IPS-18c (cell line): ENCODE data around the gene KRTAP3-3.

Source experiments
- H3K4me3 ChIP-seq: 2 replicates; pipeline ENCODE4 v1.7.0; 2013; ENCODE audit warnings: low read depth, mild to moderate bottlenecking, low read length, moderate library complexity; ENCODE audit not compliant: insufficient read depth
- H3K9me3 ChIP-seq: one replicate; pipeline ENCODE4 v1.6.1; 2013; ENCODE audit warnings: mild to moderate bottlenecking, low read length, moderate library complexity; ENCODE audit not compliant: control insufficient read depth, insufficient read depth

KRTAP3-3 gene

DNA sequence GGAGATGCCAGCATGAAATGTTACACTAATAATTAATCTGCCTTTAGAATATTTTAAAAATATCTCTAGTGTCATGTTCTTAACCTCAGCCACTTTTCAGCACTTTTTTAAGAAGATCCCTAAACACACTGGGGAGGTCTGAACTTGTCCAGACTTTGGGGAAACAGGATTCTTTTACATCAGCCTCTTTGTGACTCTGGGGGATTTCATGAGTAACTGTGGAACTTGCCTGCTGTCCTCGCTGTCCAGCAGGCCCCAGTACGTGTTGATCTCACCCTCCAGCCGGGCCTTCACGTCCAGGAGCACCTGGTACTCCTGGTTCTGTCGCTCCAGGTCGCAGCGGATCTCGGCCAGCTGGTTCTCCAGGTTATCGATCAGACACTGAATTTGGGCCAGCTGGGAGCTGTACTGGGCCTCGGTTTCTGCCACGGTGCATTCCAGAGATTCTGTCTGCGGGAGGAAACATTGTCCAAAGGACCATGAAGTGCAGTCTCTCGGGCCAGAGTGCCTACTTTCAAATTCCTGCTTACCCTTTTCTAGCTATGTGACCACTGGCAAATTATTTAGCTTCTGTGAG is 15.3 kb downstream of the KRTAP3-3 start:
- Histone ChIP-seq H3K4me3 (no peak overlapping the region), H3K9me3 (no peaks in the 10 kb centered on the region)

DNA sequence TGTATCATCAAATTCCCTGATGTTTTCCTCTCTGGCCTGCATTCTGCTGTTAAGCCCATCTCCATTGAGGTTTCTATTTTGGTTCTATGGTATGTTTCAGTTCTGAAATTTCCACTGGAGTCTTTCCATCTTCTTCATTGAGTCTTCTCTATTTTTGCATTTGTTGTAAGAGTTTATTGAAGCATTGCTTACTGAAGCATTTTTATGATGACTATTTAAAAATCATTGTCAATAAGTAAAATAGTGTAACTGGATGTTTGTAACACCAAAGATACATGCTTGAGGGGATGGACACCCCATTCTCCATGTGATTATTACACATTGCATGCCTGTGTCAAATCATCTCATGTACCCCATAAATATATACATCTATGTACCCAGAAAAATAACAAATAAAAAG is 18.4 kb downstream of the KRTAP3-3 start:
- no peaks in the 10 kb centered on the region for H3K9me3 ChIP-seq
- H3K4me3 ChIP-seq = no peak overlapping the region

DNA sequence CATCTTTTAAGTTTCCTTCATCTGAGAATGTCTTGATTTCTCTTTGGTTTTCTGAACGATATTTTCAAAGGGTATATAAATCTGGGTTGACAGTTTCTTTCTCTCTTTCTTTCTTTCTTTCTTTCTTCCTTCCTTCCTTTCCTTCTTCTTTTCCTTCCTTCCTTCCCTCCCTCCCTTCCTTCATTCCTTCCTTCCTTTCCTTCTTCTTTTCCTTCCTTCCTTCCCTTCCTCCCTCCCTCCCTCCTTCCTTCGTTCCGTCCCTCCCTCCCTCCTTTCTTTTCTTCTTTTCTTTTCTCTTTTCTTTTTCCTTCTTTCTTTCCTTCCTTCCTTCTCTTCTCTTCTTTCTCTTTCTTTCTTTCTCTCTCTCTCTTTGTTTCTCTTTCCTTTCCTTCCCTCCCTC is 19.6 kb downstream of the KRTAP3-3 start:
- H3K9me3 ChIP-seq = no peaks in the 10 kb centered on the region

GRCh38 chr17:40967582-40967981 is 26.4 kb downstream of the KRTAP3-3 start:
- Histone ChIP-seq H3K9me3 (no peaks in the 10 kb centered on the region), H3K4me3 (no peak overlapping the region)

More for the DNA sequence above, 19.6 kb downstream of the KRTAP3-3 start:
- H3K4me3 ChIP-seq = no peak overlapping the region

- H3K9me3 ChIP-seq = no peaks in the 10 kb centered on the region
- no peak within 1 kb of the TSS for H3K4me3 ChIP-seq
These were observed 27.1 kb downstream of the KRTAP3-3 start, which contains the start of gene KRT39 for GRCh38 chr17:40966848-40967247. TSS of gene KRT39 (minus strand) at chr17:40966948. CDS start at chr17:40966856, 92 bp downstream.

- H3K9me3 ChIP-seq = no peaks in the 10 kb centered on the region
- H3K4me3 ChIP-seq = no peak overlapping the region
These were observed 30.1 kb downstream of the KRTAP3-3 start for GRCh38 chr17:40963838-40964237.

- no peaks in the 10 kb centered on the region for H3K9me3 ChIP-seq
- no peak overlapping the region for H3K4me3 ChIP-seq
These were observed 31.9 kb downstream of the KRTAP3-3 start for GRCh38 chr17:40962059-40962561.

DNA sequence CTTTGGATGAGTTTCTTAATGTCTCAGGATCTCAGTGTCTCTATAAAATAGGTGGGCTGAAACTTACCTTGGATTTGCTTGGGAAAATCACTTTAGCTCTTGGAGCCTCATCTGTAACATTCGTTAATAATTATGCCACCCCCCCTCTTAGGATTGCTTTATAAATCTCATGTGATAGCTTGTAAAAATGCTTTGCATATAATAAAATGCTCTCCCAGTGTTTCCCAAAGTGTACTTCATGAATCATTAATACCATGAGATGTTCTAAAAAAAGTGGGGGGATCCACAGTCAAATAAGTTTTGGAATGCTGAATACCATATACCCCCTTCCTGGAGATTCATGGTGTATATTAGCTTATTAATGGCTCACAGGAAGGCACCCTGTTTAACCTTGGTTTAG is 32.4 kb downstream of the KRTAP3-3 start:
- Histone ChIP-seq H3K4me3 (no peak overlapping the region), H3K9me3 (no peaks in the 10 kb centered on the region)

DNA sequence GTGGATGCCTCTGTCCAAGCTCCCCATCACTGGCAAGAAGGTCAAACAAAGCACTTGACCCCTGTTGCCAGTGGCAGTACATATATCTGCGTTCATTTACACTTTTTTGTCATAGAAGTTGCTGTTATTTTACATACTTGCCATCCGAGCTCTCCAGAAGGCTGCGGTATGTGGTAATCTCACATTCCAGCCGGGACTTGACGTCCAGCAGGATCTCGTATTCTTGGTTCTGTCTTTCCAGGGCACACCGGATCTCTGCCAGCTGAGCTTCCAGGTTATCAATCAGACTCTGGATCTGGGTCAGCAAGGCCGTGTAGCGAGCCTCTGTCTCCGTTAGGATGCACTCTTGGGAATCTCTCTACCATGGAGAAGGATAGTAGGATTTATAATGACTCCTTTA is 33.8 kb downstream of the KRTAP3-3 start:
- H3K4me3 ChIP-seq = no peak overlapping the region; the same call in 1 of the 2 replicates
- H3K9me3 ChIP-seq = no peaks in the 10 kb centered on the region

DNA sequence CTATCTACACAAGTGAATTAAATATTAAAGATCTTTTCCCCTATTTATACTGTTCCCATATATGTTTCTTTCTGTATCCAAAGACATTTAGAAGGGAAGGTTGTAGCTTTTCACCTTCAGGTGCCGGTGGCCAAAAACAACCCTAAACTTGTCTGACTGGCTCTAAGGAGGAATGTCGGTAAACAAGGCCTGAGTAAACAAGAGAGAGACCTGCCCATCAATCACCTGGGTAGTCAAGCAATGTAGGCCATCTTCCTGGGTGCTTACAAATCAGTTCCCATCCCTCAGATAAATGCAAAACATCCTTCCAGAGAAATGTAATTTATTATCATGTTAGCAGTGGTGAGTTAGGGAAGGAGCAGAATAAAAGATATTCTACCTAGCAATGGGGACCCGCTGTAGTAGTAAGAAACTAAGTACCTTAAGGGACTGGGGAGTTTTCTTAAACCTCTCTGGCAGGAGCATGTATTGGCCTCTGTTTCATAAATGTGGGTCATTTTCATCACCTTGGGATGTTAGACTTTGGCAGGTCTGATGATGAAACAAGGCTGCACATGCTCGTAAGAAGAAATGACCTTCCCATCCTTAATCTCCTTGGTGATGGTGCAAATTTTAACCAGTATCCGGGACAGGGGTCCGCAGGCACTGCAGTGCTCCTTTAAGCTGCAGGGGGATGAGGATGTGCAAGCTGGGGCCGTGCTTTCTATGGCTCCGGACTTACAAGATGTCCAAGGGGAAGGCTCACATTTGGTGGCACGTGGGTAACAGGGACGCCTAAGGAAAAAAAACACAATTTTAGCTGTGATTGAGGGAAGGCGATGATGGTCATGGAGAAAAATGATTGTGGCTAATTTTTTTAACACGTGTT is 35.6 kb downstream of the KRTAP3-3 start:
- Histone ChIP-seq H3K4me3 (no peak overlapping the region), H3K9me3 (no peaks in the 10 kb centered on the region)

GRCh38 chr17:40956401-40957254 is 37.3 kb downstream of the KRTAP3-3 start:
- no peak overlapping the region for H3K4me3 ChIP-seq

DNA sequence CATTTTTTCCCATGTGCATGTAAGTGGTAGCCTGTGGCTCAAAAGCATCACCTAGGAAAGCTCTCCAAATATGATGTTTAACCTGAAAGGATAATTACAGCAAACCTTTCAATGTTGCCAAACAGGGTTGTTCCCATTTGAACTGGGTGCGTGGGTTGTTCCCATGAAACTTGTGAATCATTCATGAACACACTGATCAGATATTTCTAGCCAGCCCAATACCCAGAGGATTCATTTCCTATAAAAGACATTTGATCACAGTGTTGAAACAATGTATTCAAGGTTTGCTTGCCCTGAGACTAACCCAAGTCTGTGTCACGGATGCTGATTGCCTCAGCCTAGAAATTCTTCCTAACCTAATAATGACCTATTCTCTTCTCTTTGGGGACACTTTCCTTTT is 40.1 kb downstream of the KRTAP3-3 start:
- Histone ChIP-seq H3K9me3 (no peaks in the 10 kb centered on the region), H3K4me3 (no peak overlapping the region)

More at GRCh38 chr17:40956401-40957254, 37.3 kb downstream of the KRTAP3-3 start:
- no peaks in the 10 kb centered on the region for H3K9me3 ChIP-seq

DNA sequence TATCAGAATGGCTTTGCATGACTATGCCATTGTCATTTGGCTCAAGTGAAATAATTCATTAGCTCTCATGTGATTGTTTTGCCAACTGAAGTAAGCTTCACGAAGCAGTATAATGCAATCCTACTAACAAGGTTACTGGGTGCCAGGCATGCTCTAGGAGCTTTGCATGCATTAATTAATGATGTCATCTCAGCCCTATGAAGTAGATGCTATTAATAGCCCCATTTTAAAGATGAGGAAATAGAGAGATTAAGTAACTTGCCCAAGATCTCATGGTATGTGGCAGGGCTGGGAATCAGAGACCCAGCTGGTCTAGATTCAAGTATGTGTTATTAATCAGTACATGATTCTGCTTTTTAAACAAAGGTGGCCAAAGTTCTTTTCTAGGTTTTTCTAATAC is 41.3 kb downstream of the KRTAP3-3 start:
- Histone ChIP-seq H3K9me3 (no peaks in the 10 kb centered on the region), H3K4me3 (no peak overlapping the region)

- Histone ChIP-seq H3K9me3 (no peaks in the 10 kb centered on the region), H3K4me3 (no peak overlapping the region)
These were observed 41.8 kb downstream of the KRTAP3-3 start for GRCh38 chr17:40952154-40952553.

DNA sequence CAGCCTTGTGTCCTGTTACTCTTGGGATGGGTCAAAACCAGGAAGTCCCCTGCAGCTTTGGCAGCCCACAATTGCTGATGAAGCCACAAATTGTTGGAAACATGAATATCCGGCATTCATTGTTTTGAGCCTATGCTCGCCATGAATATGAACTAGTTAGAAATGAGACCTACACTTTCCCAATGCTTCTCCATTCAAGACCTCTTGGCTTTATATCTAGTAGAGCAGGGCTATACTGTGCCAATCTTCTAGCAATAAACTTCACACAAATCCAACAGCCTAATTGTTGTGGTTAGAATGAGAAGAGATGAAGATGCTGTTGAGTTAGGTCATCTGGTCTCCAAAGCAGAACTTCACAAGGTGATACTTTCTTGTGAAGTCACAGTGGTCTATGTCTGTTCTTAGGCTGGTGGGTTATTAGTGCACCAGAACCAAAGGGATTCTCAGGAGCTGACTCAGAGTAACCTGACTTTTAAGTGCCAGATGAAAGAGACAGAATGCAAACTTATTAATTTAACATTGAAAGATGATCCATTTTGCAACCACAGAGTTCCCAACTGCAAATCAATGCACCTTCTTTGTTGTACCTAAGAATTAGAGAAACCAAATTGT is 42.8 kb downstream of the KRTAP3-3 start:
- no peak overlapping the region for H3K4me3 ChIP-seq
- no peaks in the 10 kb centered on the region for H3K9me3 ChIP-seq

DNA sequence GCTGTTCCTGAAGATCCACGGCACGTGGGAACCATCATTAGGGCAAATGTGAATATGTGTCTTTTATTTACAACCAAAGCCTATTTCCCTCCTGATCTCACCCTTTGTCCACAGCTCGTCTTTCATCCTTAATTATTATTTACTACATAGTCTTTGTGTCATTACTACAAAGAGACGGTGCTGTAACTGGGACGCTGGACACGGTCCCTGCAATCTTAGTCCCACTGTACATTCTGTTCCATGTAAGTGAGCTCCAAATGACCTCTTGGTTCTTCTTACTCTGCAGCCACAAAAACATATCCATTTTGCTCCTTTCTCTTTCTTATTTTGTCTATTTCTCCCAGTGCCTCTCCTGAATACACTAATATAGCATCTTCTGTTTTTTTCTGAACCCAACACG is 43.8 kb downstream of the KRTAP3-3 start:
- H3K9me3 ChIP-seq = no peaks in the 10 kb centered on the region
- no peak overlapping the region for H3K4me3 ChIP-seq

- no peak overlapping the region for H3K4me3 ChIP-seq
- H3K9me3 ChIP-seq = no peaks in the 10 kb centered on the region
These were observed 44.5 kb downstream of the KRTAP3-3 start for GRCh38 chr17:40949418-40949817.
